Measurements from ENCODE around the gene KRT6A.

DNA sequence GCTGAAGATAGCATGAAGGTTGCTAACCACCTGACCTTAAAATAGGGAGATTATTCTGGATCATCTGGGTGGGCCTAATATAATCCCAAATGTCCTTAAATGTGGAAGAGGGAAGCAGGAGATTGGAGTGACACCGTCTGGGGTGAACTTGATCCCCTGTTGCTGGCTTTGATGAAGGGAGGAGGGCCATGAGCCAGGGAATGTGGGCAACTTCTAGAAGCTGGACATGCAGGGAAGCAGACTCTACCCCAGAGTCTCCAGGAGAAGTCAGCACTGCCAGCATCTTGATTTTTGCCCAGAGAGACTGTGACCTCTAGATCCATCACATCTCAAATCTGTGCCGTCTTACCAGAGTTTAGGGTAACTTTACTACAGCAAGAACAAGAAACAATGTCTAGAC is 36.4 kb upstream of the KRT6A start:
- TF ChIP-seq, protein P1, sequence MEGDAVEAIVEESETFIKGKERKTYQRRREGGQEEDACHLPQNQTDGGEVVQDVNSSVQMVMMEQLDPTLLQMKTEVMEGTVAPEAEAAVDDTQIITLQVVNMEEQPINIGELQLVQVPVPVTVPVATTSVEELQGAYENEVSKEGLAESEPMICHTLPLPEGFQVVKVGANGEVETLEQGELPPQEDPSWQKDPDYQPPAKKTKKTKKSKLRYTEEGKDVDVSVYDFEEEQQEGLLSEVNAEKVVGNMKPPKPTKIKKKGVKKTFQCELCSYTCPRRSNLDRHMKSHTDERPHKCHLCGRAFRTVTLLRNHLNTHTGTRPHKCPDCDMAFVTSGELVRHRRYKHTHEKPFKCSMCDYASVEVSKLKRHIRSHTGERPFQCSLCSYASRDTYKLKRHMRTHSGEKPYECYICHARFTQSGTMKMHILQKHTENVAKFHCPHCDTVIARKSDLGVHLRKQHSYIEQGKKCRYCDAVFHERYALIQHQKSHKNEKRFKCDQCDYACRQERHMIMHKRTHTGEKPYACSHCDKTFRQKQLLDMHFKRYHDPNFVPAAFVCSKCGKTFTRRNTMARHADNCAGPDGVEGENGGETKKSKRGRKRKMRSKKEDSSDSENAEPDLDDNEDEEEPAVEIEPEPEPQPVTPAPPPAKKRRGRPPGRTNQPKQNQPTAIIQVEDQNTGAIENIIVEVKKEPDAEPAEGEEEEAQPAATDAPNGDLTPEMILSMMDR (IDR thresholded peaks at IDR 0.05), result no peak
- TF ChIP-seq POLR2A (IDR thresholded peaks at IDR 0.05), result no peak
- no peak for TF ChIP-seq POLR2AphosphoS5 (IDR thresholded peaks at IDR 0.05)
- TF ChIP-seq EP300 (IDR thresholded peaks at IDR 0.05; ENCODE audit: low read depth), result no peak

Data from transverse colon (tissue), 4 donors.